ENCODE data around the gene UGT1A4. TPM values are rescaled to one million over a fixed set of nuclear protein-coding genes. Genes with fewer than 3 reads are reported as not detected.

The UGT1A4 gene
- total and polyA plus RNA-seq, 2 of the 8 experiments (the other 6 are each of a cell fraction or from before 2014, with no cell fraction given): not detected

DNA sequence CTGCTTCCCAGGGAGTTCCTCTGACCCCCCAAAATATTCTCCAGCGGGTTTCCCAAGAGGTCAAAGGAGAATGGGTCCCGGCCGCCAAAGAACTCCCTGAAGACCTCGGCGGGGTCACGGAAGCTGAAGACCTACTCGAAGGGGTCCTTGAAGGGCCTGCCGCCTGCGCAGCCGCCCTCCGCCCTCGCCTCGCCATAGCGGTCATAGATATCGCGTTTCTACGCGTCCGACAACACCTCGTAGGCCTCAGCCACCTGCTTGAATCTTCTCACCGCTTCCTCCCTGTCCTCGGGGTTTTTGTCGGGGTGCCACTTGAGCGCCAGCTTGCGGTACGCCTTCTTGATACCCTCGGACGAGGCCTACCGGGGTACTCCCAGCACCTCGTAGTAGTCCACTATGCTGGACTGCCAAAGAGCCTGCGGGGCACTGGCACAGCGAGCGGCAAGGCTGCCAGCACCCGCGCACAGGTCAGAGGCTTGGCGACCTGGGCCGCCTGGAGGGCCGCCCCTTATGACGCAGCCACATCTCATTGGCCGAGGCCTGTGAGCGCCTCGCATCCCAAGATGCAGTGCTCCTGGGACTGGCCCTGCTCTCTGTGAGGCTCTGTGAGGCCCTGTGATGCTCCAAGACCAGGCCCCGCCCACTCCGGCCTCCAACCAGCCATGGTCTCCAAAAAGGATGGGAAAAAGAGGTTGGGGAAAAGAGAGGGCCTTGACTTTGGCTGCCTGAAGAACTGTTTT, 36.5 kb downstream of the UGT1A4 start:
- Histone ChIP-seq H2BK12ac (ENCODE audit: low read depth, low read length) (no peak overlapping the region), H3K27me3 (replicated peaks in 1 of 4; ENCODE audit: control insufficient read depth in 3 of 4, extremely low read depth in 1 of 4, insufficient read depth in 3 of 4, low read length in 3 of 4) (no peaks in the 10 kb centered on the region), H3K9me3 (ENCODE audit: insufficient read depth in 2 of 2, low read depth in 1 of 2, low read length in 1 of 2) (peaks cover 17 to 18% of the 10 kb centered on the region in 2 experiments; a peak in 3 of 4 replicates), H3K14ac (ENCODE audit: insufficient read length) (no peak overlapping the region), H3K4me1 (replicated peaks in 1 of 4; ENCODE audit: control insufficient read depth in 3 of 4, insufficient read depth in 4 of 4, low read length in 3 of 4) (no peaks in the 10 kb centered on the region), H3K79me2 (ENCODE audit: control insufficient read depth in 1 of 2, insufficient read depth in 2 of 2, low read length in 2 of 2) (no peaks in the 10 kb centered on the region), H2BK20ac (ENCODE audit: low read length) (no peak overlapping the region), H3K4ac (replicated peaks; ENCODE audit: insufficient read length, low read depth, low read length) (no peak overlapping the region), H3K56ac (replicated peaks; ENCODE audit: insufficient read length, low read depth, low read length) (no peak overlapping the region), H2BK120ac (replicated peaks; ENCODE audit: low read depth, low read length) (no peak overlapping the region), H3K4me2 (ENCODE audit: insufficient read depth in 1 of 2, low read depth in 2 of 2, low read length in 2 of 2) (no peak overlapping the region), H3K18ac (ENCODE audit: extremely low read depth, low read length) (no peak overlapping the region), H3K4me3 (ENCODE audit: extremely low read depth in 1 of 4, insufficient read depth in 2 of 4, low read depth in 3 of 4, low read length in 4 of 4) (no peak overlapping the region), H3K27ac (ENCODE audit: low read depth, low read length) (no peak overlapping the region), H3K23me2 (ENCODE audit: low read depth, low read length) (no peaks in the 10 kb centered on the region), H4K8ac (ENCODE audit: extremely low read depth, insufficient read depth, low read length) (no peak overlapping the region), H4K5ac (ENCODE audit: insufficient read length, low read depth, low read length) (no peak overlapping the region), H2AK5ac (ENCODE audit: low read depth, low read length) (no peak overlapping the region), H3K36me3 (ENCODE audit: control insufficient read depth in 2 of 4, insufficient read depth in 4 of 4, low read length in 3 of 4) (no peaks in the 10 kb centered on the region), H2BK15ac (ENCODE audit: low read length) (no peak overlapping the region), H2BK5ac (ENCODE audit: low read depth, low read length) (no peak overlapping the region), H2AFZ (ENCODE audit: low read length) (no peak overlapping the region), H4K91ac (replicated peaks; ENCODE audit: insufficient read length, low read length) (no peak overlapping the region), H3K79me1 (ENCODE audit: low read depth, low read length) (no peaks in the 10 kb centered on the region), H3K23ac (ENCODE audit: insufficient read length) (no peak overlapping the region), H4K20me1 (replicated peaks in 1 of 2; ENCODE audit: control insufficient read depth in 1 of 2, insufficient read depth in 2 of 2, low read length in 2 of 2) (no peaks in the 10 kb centered on the region), H3K9ac (replicated peaks in 1 of 4; ENCODE audit: extremely low read depth in 1 of 4, low read depth in 3 of 4, low read length in 3 of 4) (no peak overlapping the region)
- ChIA-PET POLR2A (ENCODE audit: partially characterized antibody) (no interaction called here), CTCF (ENCODE audit: partially characterized antibody) (no interaction called here)
- 97% methylated on average over 38 of the region's 44 CpGs; no CpG with 5 or more reads in 1 of the 2 experiments for WGBS, 2 experiments (ENCODE audit: extremely low coverage in 1 of 2, insufficient coverage in 1 of 2, insufficient read length in 1 of 2, insufficient replicate concordance in 2 of 2, low coverage in 1 of 2, low lambda C conversion rate in 2 of 2, missing lambda C conversion rate in 1 of 2)
- TF ChIP-seq NANOG (IDR thresholded peaks at IDR 0.05; ENCODE audit: insufficient read depth, low read depth, low read length, poor library complexity, severe bottlenecking): no peak
- TF ChIP-seq PHF8 (conservative IDR thresholded peaks at IDR 0.05; ENCODE audit: low read depth, low read length): no peak
- TF ChIP-seq TAF7 (optimal IDR thresholded peaks at IDR 0.05; ENCODE audit: borderline replicate concordance, low read depth, low read length): no peak
- TF ChIP-seq CBX8 (IDR thresholded peaks at IDR 0.05; ENCODE audit: borderline replicate concordance, low read depth, low read length): no peak
- TF ChIP-seq TEAD4 (IDR thresholded peaks at IDR 0.05; ENCODE audit: low read depth, low read length): no peak
- TF ChIP-seq SP1 (IDR thresholded peaks at IDR 0.05; ENCODE audit: low read depth, low read length): no peak
- TF ChIP-seq ASH2L (IDR thresholded peaks at IDR 0.05; ENCODE audit: low read length): no peak
- no peak for TF ChIP-seq MAFK (IDR thresholded peaks at IDR 0.05; ENCODE audit: low read depth, low read length)
- no peak for TF ChIP-seq SP2 (IDR thresholded peaks at IDR 0.05; ENCODE audit: low read length)
- no peak for DNase-seq (ENCODE audit: low read depth in 1 of 2, low spot score in 2 of 2)
- no peak for FAIRE-seq
